Measurements from ENCODE around the gene KDM8.

GRCh38 chr16:27236635-27237218, 33.4 kb downstream of the KDM8 start:
- TF ChIP-seq EZH2 (IDR thresholded peaks at IDR 0.05; ENCODE audit: borderline replicate concordance, insufficient read depth, low read depth, low read length, poor library complexity, severe bottlenecking) = no peak
- no peak for TF ChIP-seq CTCF (IDR thresholded peaks at IDR 0.05)
